Mammary epithelial cell (primary cell): ENCODE results near the gene OTC.

Experiments used
- EZH2 ChIP-seq: IDR thresholded peaks from 2 replicates; pipeline ENCODE4 v1.6.1; 2012; ENCODE audit warnings: low read length, inconsistent platforms, borderline replicate concordance
- TF ChIP-seq, protein P1 (sequence below), 2 donors: IDR thresholded peaks in 1 of 2; conservative IDR thresholded peaks in 1 of 2; 2 replicates each; pipeline ENCODE4 v1.5.1; 2011 to 2012; ENCODE audit warnings: inconsistent platforms in 2 of 2, low read length in 2 of 2, mild to moderate bottlenecking in 2 of 2, control low read depth in 1 of 2, low read depth in 1 of 2; ENCODE audit not compliant: insufficient read depth in 1 of 2; ENCODE audit errors: extremely low read depth in 1 of 2

DNA sequence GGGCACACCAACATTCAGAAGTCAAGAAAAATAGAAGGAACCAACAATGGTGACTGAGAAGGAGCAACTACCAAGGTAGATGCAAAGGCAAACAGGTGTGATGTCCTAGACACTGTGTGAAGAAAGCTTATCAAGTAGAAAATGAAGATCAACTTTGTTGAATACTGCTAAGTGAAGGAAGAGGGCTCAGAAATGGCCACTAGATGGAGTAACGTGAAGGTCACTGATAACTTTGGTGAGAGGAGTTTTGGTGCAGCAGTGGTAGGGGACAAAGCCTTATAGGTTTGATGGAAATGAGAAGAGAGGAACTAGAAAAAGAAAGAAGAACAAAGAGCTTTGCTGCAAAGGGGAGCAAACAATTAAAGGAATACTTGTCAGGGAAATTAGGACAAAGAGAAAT, 23.5 kb downstream of the OTC start:
- TF ChIP-seq, protein P1, sequence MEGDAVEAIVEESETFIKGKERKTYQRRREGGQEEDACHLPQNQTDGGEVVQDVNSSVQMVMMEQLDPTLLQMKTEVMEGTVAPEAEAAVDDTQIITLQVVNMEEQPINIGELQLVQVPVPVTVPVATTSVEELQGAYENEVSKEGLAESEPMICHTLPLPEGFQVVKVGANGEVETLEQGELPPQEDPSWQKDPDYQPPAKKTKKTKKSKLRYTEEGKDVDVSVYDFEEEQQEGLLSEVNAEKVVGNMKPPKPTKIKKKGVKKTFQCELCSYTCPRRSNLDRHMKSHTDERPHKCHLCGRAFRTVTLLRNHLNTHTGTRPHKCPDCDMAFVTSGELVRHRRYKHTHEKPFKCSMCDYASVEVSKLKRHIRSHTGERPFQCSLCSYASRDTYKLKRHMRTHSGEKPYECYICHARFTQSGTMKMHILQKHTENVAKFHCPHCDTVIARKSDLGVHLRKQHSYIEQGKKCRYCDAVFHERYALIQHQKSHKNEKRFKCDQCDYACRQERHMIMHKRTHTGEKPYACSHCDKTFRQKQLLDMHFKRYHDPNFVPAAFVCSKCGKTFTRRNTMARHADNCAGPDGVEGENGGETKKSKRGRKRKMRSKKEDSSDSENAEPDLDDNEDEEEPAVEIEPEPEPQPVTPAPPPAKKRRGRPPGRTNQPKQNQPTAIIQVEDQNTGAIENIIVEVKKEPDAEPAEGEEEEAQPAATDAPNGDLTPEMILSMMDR (conservative IDR thresholded peaks at IDR 0.05 in 1 of 2, IDR thresholded peaks at IDR 0.05 in 1 of 2; ENCODE audit: extremely low read depth in 1 of 2, insufficient read depth in 1 of 2, low read depth in 1 of 2, low read length in 2 of 2) = peak; percentile 65 to 67
- TF ChIP-seq EZH2 = no peak
